Measurements from ENCODE around the gene CADPS2. TPM values are rescaled to one million over a fixed set of nuclear protein-coding genes. Genes with fewer than 3 reads are reported as not detected.

CADPS2 gene
- total RNA-seq, 1 donor from 2014 or later: 74.0 TPM

GRCh38 chr7:122535086-122535485 lies 351.2 kb downstream of the CADPS2 start:
- DNase-seq (ENCODE audit: low read depth, low spot score): no peak

- no peak for DNase-seq (ENCODE audit: low read depth, low spot score)
Observed at GRCh38 chr7:122532406-122533269, 353.6 kb downstream of the CADPS2 start.

- peak; percentile 3 for DNase-seq (ENCODE audit: low read depth, low spot score)
Observed at GRCh38 chr7:122528879-122529481, 357.3 kb downstream of the CADPS2 start.

- no peak for DNase-seq (ENCODE audit: low read depth, low spot score)
Observed at GRCh38 chr7:122525355-122525754, 360.9 kb downstream of the CADPS2 start.

GRCh38 chr7:122521767-122522166 lies 364.5 kb downstream of the CADPS2 start:
- no peak for DNase-seq (ENCODE audit: low read depth, low spot score)

- DNase-seq (ENCODE audit: low read depth, low spot score): no peak
Observed at GRCh38 chr7:122520971-122521555, 365.2 kb downstream of the CADPS2 start.

GRCh38 chr7:122518488-122518887 lies 367.8 kb downstream of the CADPS2 start:
- no peak for DNase-seq (ENCODE audit: low read depth, low spot score)

GRCh38 chr7:122517576-122517975 lies 368.7 kb downstream of the CADPS2 start:
- no peak for DNase-seq (ENCODE audit: low read depth, low spot score)

- DNase-seq (ENCODE audit: low read depth, low spot score): no peak
Observed at GRCh38 chr7:122515404-122515803, 370.9 kb downstream of the CADPS2 start.

GRCh38 chr7:122511268-122511667 lies 375.0 kb downstream of the CADPS2 start:
- no peak for DNase-seq (ENCODE audit: low read depth, low spot score)

GRCh38 chr7:122507591-122507990 lies 378.7 kb downstream of the CADPS2 start:
- no peak for DNase-seq (ENCODE audit: low read depth, low spot score)

GRCh38 chr7:122492007-122492406 lies 394.3 kb downstream of the CADPS2 start:
- DNase-seq (ENCODE audit: low read depth, low spot score): no peak

GRCh38 chr7:122488241-122488640 lies 398.0 kb downstream of the CADPS2 start:
- DNase-seq (ENCODE audit: low read depth, low spot score): no peak

- no peak for DNase-seq (ENCODE audit: low read depth, low spot score)
Observed at GRCh38 chr7:122487131-122487530, 399.1 kb downstream of the CADPS2 start.

GRCh38 chr7:122485856-122486255 lies 400.4 kb downstream of the CADPS2 start:
- no peak for DNase-seq (ENCODE audit: low read depth, low spot score)

GRCh38 chr7:122482212-122482611 lies 404.0 kb downstream of the CADPS2 start:
- DNase-seq (ENCODE audit: low read depth, low spot score): no peak

- no peak for DNase-seq (ENCODE audit: low read depth, low spot score)
Observed at GRCh38 chr7:122470859-122471258, 415.4 kb downstream of the CADPS2 start.

GRCh38 chr7:122468945-122469344 lies 417.3 kb downstream of the CADPS2 start:
- DNase-seq (ENCODE audit: low read depth, low spot score): no peak

- DNase-seq (ENCODE audit: low read depth, low spot score): no peak
Observed at GRCh38 chr7:122467661-122468449, 418.4 kb downstream of the CADPS2 start.

GRCh38 chr7:122465296-122465695 lies 421.0 kb downstream of the CADPS2 start:
- DNase-seq (ENCODE audit: low read depth, low spot score): no peak

GRCh38 chr7:122463631-122464030 lies 422.6 kb downstream of the CADPS2 start:
- DNase-seq (ENCODE audit: low read depth, low spot score): no peak

GRCh38 chr7:122460936-122461335 lies 425.3 kb downstream of the CADPS2 start:
- peak; percentile 13 for DNase-seq (ENCODE audit: low read depth, low spot score)
